ENCODE measurements around the gene PRICKLE2.

PRICKLE2 gene, protein sequence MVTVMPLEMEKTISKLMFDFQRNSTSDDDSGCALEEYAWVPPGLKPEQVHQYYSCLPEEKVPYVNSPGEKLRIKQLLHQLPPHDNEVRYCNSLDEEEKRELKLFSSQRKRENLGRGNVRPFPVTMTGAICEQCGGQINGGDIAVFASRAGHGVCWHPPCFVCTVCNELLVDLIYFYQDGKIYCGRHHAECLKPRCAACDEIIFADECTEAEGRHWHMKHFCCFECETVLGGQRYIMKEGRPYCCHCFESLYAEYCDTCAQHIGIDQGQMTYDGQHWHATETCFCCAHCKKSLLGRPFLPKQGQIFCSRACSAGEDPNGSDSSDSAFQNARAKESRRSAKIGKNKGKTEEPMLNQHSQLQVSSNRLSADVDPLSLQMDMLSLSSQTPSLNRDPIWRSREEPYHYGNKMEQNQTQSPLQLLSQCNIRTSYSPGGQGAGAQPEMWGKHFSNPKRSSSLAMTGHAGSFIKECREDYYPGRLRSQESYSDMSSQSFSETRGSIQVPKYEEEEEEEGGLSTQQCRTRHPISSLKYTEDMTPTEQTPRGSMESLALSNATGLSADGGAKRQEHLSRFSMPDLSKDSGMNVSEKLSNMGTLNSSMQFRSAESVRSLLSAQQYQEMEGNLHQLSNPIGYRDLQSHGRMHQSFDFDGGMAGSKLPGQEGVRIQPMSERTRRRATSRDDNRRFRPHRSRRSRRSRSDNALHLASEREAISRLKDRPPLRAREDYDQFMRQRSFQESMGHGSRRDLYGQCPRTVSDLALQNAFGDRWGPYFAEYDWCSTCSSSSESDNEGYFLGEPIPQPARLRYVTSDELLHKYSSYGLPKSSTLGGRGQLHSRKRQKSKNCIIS

DNA sequence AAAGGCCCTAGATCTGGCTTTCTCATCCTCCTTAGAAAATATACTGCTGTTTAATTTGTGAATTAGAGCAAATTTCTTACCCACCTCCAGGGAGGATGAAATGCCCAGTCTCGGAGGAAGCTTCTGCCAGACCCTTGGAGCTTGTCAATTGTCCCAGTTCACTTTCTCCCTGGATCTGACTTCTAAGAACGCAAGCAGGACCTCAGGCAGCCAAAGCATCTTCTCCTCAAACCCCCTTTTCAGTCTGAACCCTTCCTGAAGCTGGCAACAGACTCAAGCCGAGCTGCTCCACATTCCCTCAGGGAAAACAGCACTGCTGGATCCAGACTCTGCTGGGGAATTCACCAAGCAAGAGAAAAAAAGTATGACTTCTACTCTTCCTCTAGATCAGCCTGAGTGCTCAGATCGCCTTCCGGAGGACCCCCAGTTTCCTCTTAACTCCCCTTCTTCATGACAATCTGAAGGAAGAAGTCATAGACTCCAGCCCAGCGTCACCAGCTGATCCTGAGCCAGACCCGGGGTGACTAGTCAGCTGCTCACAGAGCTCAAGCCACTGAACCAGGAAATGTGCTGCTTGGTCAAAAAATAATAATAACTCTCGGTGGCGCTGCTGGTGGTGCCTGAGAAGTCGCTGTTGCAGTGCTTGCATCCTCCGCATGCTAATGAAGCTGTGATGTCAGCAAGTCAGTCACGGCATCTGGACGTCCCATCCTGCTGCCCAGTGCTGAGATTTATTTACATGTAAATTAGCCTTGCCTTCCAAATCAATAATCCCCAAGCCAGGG lies at the start of gene PRICKLE2:
Gene PRICKLE2, minus strand, starts transcription at position 641 of the 785 bp plus-strand sequence. CDS start 26,539 bp downstream, outside the sequence.
- peak in 1 of 2 donors; percentile 17 for DNase-seq

DNA sequence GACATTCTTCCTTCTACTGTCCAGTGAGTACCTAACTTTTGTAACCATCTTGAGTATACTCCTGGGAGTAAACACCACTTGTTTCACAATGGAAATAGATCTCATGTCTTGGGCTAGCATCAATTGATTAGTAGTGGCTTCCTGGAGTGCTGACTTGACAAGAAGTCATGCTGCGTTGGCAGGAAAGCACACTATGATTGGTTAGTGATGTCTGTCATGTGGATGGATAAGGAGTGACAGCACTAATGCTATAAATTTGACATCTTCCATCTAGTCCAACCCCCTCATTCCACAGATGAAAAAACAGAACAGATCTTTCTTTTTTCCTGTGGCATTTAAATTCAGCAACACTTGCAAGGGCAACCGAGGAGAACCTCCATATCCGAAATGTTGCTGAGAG lies 47.6 kb upstream of the PRICKLE2 start:
- no peak for DNase-seq

DNA sequence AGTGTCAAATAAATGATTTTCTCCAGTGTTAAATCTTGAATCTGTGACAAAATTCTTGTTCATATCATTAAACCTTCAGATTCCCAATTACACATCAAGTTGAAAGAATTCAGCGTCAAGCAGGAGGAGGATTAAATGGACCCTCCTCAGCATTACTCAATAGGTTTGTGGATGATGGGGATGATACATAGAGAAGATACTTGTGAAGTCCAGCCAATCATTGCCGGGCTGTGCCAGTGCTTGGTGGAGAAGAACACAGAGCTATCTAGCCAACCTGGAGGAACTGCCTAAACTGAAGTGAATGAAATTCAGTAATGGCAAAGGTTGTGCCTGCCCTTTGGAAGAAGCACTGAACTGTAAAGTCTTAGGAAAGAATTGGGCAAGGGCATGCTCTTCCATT lies 47.0 kb upstream of the PRICKLE2 start:
- DNase-seq, result no peak

DNA sequence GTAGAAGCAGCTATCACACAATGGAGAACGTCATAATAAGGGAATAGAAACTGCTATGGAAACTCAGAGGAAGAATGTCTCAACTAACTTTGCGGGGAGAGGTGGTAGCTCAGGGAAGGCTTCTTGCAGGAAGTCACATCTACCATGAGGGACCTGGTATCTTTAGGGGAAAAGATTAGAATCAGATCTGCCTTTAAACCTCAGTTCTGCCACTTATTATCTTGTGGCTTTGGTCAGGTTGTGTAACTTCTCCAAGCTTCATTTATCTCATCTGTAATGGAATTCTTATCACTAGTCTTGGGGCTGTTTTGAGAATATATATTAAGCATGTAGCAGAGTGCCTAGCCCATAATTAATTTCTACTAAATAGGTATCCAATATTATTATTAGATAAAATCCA lies 46.4 kb upstream of the PRICKLE2 start:
- no peak for DNase-seq

DNA sequence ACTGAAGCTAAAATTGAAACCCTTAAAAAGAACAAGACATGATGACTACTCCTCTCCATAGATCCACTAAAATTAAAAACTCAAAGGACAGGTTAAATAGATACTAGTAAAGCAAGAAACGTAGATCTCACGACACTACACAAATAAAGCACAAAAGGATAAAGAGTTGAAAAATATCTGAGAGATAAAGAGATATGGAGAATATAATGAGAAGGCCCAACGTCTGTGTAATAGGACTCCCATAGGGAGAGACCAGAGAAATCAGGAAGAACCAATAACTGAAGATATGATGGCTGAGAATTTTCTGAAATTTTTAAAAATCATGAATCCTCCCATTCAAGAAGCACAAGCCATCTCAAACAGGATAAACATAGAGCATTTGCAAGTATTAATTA lies 45.6 kb upstream of the PRICKLE2 start:
- no peak for DNase-seq

DNA sequence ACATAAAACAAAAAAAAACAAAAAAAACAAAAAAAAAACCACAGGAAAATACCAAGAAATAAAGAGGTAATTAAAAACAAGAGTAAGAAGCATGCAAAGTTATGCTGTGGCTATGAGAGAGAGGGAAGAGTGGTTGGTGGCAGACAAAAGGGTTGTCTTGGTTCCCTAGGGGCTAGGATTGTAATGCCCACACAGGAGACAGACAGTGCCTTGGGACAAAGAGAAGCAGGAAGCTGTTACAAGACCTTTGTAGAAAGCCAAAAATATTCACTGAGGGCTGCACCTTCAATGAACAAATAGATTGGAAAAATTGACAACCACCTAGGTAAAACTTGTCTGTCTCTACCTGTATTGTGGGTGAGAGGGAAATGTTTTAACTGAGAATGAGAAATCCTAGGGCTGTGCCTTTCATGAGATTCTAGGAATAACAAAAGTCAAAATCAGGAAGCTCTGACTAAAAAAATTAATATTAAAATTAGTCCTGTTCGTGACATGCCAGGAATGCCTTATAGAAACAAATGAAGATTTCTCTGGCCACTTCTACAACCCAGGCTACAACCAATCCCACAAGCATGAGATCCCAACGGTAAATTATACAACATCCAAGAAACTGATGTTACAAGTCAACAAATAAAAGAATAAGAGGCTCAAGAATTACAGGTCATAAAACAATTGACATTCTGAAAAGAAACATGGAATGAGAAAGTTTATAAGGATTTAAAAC lies 45.0 kb upstream of the PRICKLE2 start:
- no peak for DNase-seq

DNA sequence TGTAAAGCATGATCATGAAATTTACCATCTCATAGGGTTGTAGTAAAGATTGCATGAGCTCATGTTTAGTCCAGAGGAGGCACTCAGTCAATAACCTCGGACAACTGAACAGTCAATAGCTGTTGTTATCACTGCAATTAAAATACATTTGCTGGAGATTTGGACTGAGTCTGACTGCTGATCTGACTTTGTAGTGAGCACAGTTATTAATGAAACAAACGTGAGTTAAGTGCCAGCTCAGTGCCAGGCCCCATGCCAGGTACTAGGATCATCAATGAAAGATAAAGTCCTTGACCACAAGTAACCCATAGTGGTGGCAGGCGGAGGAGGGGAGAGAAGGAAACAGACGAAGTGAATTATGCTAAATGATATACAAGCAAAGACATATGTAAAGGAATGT lies 43.7 kb upstream of the PRICKLE2 start:
- no peak for DNase-seq

DNA sequence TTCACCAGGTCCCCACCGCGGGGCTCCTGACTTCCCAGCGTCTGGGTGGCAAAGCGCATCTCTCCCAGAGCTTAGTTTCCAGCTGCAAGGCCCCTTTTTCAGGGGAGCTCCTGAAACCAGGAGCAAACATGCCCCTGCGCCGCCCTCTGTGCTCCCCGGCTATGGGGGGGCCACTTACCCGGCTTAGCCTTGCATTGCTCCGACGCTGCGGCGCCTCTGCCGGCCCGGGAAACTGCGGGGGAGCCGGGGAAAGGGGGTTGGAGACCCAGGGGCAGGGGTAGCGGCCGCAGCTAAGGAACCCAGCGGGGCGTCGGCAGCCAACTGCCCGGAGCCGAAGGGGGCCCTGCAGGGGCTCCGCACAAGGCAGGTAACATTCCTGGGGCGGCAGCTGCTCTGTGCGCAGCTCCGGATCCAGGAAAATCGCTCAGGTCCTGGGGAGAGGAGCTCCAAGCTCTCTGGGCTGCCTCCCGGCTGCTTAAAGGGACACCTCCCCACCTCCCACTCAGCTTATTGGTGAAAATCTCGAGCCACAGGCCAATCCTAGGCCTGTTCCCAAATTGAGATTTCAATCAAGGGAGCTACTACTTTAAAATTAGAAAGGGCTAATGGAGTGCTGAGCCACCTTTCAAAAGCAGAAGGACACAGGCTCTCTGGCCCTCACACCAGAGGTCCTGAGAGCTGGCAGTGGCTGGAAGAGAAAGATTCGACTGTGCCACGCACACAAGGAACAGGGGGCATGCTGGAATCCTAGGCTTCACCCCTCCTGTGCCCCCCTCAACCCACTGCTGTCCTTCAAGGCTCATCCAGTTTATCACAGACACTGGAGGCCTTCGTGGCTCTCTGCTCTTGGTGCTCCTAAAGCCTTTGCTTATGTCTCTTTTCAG lies 42.7 kb upstream of the PRICKLE2 start:
- DNase-seq, result no peak

DNA sequence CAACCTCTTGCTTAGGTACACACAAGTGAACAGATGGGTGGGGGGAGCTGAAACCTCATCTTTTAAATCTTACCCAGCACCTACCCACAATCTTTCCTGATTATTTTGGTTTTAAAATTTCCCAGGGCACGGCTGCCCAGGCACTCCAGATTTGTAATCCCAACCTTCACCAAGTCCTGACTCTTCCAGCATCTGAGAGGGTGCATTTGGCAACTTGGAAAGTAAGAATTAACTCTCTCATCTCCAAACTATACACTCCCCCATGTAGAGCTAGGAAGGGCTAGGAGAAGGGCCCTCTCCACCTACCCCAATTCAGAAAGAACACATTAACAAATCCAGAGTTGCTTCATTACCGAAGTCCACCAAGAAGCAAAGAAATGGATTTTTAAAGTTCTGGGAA lies 41.7 kb upstream of the PRICKLE2 start:
- no peak for DNase-seq

DNA sequence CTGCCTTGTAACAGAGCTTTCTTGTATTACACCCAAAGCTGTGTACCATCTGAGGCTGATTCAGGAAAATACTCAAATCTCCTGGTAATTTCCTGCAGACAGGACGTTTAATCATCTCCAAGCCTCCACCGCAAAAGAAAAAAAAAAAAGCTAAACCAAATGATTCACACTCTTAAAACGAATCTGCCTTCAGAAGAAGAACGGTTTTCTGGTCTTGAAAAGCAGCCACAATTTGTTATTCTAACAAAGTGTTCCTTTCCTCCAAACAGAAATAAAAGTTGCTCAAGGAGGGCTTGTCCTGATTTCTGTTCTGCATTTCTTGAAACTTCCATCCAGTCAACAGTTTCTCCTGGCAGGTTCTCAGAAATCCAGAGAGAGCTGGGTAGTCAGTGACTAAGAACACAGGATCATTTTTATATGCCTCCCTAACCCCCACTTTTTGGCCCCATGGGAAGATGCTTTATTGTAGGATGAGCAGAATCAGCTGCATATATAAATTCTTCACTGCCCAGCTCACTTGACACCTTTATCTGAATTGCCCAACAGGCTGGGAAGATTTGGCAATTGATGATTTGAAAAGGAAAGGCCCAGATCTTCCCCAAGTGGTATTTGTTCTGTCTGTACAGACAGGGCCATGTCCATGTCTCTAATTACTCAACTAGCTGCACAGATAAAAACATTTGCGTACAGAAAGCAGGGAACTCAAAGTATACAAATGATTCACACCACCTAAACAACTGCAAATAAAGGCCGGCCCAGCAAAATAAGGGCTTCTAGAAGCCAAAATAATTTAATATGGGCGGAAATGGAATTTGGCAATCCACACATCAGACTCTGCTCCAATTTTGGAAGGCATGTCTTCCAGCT lies 41.0 kb upstream of the PRICKLE2 start:
- no peak for DNase-seq

DNA sequence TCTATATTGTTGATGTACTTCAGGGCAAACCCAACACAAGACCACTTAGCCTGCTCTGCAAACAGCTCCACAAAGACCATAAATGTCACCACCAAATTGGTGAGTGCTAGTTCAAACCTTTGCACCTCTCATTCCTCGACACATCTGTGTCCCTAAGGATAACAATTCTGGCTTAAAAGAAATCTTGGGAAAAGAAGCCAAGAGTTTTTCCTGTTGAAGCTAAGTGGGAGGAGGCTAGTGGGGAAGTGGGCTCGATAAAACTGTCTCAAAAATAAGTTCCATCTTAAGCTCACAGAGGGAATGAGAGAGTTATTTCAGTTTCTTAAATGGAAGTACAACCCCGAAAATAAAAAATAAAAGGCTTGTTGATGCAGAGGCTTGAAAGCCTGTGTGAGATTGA lies 40.4 kb upstream of the PRICKLE2 start:
- no peak for DNase-seq

DNA sequence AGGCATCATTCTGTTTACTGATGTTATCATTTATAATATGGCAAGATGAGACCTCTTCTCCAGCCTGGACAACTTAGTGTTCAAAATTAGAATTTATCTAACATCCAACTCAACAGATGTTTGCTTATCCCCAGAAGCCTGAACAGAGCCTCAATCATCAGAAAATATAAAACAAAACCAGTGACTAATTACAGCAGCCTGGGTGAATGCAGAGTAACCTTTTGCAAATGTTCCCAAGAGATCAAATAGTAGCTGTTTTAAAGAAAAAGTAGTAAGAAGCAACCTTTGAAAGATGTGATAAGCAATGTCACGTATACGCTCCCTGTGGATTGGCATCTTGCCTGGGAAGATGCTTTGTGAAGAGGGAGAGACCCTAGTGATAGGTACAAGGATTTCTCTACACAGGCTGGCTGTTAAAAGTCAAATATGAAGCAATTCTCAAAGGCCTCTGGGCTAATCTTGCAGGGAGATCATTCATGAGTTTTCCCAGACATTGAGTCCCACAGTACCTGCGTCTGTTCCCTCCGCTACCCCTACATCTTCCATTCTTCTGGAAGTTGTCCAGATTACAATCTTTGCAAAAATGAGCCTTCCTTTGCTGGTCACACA lies 39.3 kb upstream of the PRICKLE2 start:
- DNase-seq, result no peak

DNA sequence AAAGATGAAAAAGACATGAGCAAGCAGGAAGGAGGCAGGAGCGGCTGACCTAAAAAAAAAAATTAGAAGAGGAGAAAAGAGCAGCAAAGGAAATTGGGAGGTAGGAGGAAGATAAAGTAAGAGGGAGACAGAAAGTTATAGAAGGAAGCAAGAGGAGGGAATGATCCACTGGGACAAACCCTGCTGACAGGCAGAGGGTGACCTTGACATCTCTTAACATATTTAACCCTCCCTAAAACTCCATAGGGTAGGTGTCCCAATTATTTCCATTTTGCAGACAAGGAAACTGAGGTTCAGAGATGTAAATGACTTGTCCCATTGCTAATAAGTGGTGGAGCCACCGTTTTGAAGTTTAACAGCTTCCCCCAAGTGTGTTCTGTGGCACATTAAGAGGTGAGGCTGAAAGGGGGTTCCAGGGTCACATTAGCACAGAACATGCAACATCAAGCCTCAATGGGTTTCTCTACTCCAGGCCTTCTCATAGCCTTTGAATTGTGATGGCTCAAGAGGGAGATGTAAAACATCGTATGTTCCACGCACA lies 37.4 kb upstream of the PRICKLE2 start:
- DNase-seq, result no peak

DNA sequence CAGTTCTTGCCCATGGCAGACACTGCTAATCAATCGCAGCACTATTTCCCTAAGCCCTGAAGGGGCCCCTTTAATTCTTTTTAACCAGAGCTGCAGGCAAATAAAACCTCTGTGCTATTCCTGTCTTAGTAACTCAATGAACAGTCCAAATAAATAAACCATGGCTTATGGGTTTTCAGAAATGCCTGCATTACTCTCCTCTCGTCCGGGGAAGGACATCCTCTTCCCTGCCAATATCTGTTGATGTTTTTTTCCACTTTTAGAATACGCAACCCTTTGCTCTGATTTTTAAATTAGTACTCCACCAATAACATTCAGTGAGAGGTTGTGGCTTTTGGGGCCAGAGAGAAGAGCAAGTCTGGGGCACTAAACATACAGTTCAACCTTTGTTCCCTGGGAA lies 35.2 kb upstream of the PRICKLE2 start:
- no peak for DNase-seq

DNA sequence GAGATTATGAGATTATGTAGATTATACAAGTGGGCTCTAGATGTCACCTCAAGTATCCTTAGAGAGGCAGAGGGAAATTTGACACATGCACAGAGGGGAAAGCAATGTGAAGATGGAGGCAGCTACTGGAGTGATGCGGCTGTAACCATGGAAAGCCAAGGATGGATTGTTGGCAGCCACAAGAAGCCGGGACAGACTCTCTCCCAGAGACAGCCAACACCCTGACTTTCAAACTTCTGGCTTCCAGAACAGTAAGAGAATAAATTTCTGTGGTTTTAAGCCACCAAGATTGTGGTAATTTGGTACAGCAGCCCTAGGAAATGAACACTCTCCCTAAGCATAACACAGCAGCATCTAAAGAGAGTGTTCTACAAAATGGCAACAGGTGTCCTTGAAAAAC lies 34.4 kb upstream of the PRICKLE2 start:
- DNase-seq, result no peak

DNA sequence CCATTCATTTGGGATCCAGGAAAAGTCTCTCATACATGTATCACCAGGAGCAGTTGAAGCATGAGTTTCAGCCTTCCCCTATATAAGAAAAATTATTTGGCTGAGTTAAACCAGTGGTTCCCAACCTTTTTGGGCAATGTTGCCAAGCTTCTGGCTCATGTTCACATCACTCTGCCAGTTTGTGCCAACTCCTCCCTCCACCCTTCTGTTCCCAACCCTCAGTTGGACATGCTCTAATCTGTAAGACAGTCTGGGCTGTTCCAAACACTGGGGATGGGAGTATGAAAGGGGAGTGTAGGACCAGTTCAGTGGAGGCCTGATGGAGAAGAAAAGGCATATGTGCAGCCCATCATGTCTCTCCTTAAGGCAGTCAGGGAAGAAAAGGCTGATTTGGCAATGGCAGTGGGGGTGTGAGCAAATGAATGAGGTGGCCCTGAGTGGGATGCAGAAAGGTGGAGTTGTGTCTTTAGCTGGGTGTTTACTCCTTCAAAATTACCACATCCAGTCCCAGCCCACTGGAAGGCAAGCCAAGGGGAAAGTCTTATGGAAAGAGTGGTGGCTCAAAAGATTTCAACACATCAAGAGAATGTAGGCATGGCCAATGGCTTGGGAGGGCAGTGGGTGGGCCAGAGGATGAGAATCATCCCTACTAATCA lies 32.0 kb upstream of the PRICKLE2 start:
- no peak for DNase-seq

DNA sequence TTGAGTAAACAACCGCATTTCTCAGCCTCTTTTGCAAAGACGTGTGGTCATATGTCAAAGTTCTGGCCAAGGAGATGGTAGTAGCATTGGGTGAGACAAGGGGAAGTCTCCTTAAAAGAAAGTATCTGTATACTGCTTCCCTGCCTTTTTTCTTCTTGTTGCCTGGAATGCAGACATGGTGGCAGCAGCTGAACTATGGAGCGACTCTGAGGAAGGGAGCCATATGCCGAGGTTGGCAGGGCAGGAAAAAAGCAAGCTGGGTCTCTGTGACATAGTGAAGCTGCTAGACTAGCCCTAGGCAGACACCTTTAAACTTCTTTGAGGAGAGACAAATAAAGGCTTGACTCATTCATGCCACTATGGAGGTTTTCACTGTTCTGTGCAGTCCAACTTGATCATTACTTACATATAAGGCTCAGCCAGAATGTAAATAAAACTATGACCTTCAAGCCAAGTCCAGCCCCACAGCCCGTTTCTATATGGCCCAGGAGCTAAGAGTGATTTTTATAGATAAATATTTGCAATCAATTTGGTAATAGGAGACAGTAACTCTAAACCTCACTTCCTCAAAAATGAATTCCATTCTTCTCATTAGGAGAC lies 30.6 kb upstream of the PRICKLE2 start:
- DNase-seq, result no peak

DNA sequence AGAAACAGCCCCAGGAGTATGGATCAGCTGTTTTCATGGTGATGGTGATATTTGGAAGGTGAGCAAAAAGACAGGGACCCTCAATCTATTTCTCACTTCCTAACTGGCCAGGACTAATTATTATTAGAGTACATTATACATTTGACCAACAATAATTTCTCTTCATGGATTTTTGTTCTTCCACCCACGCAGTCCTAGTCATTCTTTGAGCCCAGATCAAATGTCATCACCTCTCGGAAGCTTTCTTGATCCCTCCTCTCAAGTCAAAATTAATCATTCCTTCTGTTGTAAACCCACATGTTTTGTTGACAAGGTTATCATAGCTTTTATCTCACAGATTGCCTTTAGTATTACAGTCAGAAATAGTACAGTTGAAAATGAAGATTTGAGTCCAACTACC lies 29.2 kb upstream of the PRICKLE2 start:
- no peak for DNase-seq

DNA sequence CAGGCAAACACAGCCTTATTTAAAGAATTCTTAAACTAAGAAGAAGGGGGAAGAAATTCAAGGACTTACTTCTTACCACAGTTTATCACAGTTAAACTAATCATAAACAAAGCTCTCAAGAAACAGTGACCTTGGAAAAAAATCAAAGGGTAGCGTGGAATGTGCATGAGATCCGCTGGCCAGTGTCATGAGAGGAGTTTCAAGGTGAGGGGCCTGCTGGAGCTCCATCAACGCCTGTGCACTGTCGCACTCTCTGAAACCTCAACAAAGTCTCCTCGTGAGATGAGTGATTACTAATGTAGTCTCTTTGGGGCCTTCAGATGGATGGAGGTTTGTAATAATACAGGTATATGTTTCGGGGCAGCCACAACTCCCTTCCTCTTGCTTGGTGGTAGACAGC lies 28.4 kb upstream of the PRICKLE2 start:
- DNase-seq, result no peak

Measured in CD4-positive, alpha-beta T cell treated with Interleukin-1 beta for 1 hour (primary cell).